Measurements from ENCODE around the gene NSL1.
"Not testable (repeated sequence)": the region's sequence is repeated elsewhere in the genome, so short reads cannot be mapped to it uniquely, and the experiment has no call there.

DNA sequence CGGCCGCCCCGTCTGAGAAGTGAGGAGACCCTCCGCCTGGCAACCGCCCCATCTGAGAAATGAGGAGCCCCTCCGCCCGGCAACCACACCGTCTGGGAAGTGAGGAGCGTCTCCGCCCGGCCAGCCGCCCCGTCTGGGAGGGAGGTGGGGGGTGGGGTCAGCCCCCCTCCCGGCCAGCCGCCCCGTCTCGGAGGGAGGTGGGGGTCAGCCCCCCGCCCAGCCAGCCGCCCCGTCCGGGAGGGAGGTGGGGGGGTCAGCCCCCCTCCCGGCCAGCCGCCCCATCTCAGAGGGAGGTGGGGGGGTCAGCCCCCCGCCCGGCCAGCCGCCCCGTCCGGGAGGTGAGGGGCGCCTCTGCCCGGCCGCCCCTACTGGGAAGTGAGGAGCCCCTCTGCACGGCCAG, 12.5 kb downstream of the NSL1 start:
- not testable (repeated sequence) for TF ChIP-seq CBX8 (IDR thresholded peaks at IDR 0.05; ENCODE audit: borderline replicate concordance, extremely low read depth, low read depth, low read length, poor library complexity, severe bottlenecking); ILK (tag; IDR thresholded peaks at IDR 0.05; ENCODE audit: borderline replicate concordance, low read depth); EZH2 (IDR thresholded peaks at IDR 0.05; ENCODE audit: borderline replicate concordance, low read depth, low read length); TRIM24 (IDR thresholded peaks at IDR 0.05); MAX (CRISPR knock-in tag; IDR thresholded peaks at IDR 0.05); ATF7 (IDR thresholded peaks at IDR 0.05)

Data from K562 (cell line).